HG03520 (cell line): ENCODE results near the gene TLCD1.
"Not testable (repeated sequence)": the region's sequence is repeated elsewhere in the genome, so short reads cannot be mapped to it uniquely, and the experiment has no call there.

ENCODE experiments used
- ATAC-seq: cut with Tn5 transposase; IDR thresholded peaks from one replicate; pipeline ENCODE4 v1.9.1; 2021; ENCODE audit warnings: mild to moderate bottlenecking, moderate library complexity; ENCODE audit not compliant: unreplicated experiment

TLCD1 gene

DNA sequence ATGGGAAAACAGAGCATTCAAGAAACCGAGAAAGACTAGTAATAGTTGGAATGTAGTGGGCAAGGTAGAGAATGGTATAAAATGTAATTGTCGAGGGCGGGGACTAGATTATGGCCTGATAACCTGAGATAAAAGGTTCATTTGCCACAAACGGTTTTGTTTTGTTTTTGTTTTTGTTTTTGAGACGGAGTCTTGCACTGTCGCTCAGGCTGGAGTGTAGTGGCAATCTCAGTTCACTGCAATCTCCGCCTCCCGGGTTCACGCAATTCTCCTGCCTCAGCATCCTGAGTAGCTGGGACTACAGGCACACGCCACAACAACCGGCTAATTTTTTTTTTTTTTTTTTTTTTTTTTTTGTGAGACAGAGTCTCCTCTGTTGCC lies 3.9 kb upstream of the TLCD1 start:
- no peak for ATAC-seq

DNA sequence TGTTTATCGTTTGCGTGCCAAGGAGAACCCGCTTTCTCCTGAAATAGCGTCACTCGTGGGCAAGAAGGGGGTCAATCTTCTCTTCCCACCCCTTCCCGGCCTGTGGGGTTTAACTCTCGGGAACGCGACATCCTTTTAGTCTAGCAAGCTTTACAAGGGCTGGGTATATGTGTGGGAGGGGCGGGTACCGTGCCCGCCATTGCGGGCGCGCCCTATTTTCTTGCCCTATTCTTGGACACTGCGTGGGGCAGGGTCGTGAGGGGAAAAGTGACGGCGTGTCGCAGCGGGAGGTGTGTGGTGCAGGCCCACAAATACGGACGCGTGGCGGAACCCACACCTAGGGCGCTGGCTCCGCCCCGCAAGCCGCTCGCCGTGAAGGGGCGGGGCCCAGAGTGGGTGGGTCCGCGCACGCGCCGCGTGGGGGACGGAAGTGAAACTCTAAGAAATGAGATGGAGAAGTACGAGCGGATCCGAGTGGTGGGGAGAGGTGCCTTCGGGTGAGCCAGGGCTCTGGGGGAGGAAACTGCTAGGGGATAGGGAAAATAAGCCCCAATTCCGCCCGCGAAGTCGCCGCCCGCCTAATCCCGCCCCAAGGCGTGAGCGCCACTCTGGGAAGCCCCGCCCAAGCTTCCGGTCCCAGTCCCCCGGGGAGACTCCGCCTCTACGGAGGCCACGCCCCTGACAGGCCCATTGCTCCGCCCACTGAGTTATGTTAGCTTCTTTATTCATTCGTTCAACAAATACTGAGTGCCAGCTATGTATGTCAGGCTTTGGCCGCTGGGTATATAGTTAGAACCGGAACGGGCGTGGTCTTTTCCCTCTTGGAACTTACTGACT lies 2.5 kb upstream of the TLCD1 start, which contains the start of gene NEK8:
TSS of gene NEK8 (plus strand) at position 425 of the 837 bp plus-strand sequence. CDS start at position 451, 26 bp downstream.
- peak; percentile 27 for ATAC-seq

DNA sequence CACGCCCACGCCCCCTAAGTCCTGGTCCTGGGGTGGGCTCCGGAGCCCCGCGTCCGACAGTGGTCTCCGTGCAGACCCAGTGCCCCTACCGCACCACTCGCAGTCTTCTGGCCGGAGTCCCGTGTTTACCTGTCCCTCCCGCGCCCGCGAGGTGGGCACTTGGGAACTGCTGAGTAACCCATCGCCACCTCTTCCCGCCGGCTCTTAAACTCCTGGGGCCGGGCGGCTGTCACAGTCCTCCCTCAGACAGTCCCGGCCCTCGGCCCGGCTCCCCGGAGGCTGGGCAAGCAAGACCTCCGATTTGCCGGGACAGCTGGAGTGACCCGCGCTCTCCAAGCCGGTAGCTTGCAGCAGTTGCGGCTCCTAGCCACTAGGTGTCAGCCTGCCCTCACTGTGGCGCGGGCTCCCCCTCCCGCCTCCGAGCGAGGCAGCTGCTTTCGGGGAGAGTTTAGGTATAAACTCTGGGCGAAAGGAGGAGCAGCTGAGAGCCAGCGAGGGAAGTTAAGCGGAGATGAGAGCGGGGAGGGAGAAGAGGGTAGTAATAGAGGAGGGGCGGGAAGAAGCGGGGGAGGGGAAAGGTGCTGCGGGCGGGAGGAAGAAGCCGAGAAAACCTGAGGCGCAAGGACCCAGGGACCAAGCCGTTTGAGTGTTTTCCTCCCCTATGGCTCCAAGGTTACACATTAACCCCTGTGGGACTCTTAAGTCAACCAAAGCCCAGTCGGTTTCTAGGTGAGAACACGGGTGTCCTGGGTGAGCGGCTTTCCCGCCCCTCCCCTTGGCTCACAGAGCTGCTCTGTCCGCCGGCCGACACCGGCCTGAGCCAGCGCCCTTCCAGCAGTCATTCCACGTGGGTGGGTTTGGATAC lies 826 bp upstream of the TLCD1 start:
- ATAC-seq: peak; percentile 31

DNA sequence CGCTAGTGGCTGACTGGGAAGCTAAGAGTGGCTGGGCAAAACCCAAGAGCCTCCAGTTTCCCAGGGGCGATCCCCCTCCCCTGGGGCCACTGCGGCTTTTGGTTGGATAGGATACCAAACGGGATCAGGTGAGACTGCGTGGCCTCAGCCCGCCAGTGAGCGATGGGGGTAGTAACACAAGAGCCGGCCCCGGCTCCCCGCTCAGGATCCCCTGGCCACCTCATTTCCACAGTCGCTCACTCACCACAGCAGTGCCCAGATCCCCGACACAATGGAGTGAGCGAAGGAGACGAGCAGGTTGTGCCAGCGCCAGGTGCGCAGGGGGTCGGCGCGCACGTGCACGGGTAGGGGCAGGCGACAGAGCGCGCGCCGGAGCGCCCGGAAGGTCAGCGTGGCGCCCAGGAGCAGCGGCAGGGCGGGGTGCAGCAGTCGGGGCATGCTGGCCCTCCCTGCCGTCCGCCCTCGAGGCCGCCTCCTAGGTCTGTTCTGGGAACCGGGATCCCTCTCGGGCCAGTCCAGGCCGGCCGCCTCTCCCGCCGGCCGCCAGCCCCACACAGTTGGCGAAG lies 290 bp downstream of the TLCD1 start:
- ATAC-seq: no peak

DNA sequence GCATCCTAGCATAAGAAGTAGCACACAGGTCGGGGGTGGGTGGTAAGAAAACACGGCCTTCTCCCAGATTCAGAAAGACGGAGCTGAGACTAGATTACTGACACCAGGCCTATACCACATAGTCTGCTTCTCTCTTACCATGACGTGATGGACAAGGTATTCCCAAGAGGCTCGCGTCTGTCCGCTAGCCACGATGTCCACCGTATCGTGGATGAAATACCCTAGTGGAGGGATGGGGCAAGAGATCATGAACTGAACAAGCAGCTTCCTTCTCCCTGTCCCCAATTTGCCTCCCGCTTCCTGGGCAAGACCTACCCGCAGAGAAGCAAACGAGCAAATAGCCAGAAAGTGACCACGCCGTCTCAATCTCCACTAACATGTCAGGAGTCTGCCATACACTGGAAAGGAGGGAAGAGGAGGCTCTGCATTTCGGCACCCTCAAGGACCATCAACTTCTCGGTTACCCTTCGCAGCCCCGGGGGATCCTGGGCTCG lies 820 bp downstream of the TLCD1 start:
- no peak for ATAC-seq

DNA sequence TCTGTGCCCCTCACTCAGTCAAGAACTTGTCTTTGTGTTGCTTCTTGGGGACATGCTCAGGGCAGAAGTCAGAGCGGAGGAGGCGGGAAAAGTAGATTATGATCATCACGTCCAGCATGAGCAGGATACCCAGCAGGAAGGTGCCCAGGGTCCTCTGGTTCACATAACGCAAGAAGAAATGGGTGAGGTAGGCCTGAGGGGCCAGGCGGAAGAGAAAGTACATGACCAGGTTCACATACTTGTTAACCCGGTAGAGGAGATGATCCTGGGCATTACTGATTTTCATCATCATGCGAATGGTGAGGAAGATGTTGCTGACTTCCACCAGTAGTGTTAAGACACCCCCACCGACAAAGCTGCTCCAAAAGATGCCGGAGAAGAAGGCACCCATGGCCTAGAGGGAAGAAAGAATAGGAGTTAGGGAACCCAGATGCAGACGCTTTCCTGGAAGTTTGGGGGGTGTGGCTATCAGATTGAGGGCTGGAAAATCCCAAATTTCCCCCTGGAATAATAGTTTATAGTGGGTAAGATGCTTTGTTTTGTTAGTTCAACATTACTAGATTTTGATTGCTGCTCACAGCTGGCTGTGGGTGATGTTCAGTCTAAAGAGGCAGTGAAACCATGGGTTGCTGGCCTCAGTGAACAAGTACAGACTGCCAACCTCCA lies 1.4 kb downstream of the TLCD1 start:
- ATAC-seq: no peak

DNA sequence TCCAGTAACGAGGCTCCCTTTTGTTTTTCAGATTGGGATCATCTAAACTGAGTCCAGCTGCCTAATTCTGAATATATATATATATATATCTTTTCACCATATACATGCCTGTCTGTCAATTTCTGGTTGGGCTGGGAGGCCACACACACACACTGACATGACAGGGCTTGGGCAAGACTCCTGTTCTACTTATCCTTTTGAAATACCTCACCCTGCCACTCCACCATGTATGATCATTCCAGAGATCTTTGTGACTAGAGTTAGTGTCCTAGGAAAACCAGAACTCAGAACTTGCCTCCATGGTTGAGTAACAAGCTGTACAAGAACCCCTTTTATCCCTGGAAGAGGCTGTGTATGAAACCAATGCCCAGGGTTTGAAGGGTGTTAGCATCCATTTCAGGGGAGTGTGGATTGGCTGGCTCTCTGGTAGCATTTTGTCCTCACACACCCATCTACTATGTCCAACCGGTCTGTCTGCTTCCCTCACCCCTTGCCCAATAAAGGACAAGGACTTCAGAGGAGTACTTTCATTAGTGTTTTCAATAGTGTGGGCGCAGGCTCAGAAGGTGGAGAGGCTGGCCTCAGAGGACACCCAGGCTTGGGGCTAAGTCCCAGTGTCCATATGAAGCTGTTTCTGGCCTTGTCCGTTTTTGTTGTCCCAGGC lies 2.1 kb downstream of the TLCD1 start:
- ATAC-seq: not testable (repeated sequence)

DNA sequence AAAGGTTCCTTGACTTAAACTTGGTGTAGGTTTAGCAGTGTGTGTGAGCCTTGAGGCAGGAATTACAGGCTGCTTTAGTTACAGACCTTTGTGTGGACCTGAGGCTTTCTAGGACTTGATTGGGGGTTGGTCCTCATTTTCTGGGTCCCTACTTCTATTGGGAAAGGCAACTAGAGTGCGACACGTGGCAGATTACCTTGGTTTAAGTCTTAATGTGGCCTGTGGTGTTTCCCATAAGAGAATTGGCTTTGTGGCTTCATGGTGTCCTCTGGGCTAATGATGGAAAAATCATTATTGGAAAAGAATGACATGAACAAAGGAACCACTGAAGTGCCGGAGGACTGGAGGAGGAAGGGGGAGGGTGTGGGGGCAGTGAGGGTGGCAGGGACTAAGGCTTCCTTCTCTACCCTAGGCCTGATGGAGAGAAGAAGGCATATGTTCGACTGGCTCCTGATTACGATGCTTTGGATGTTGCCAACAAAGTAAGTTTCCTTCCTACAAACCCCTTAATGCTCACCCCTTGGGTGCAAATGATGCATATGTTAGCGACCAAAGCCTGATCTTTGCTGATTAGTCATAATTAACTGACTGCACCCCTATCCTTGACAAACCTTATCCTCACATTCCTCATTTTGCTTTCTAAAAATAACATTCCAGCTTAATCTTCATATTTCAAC lies 2.7 kb downstream of the TLCD1 start:
- no peak for ATAC-seq

DNA sequence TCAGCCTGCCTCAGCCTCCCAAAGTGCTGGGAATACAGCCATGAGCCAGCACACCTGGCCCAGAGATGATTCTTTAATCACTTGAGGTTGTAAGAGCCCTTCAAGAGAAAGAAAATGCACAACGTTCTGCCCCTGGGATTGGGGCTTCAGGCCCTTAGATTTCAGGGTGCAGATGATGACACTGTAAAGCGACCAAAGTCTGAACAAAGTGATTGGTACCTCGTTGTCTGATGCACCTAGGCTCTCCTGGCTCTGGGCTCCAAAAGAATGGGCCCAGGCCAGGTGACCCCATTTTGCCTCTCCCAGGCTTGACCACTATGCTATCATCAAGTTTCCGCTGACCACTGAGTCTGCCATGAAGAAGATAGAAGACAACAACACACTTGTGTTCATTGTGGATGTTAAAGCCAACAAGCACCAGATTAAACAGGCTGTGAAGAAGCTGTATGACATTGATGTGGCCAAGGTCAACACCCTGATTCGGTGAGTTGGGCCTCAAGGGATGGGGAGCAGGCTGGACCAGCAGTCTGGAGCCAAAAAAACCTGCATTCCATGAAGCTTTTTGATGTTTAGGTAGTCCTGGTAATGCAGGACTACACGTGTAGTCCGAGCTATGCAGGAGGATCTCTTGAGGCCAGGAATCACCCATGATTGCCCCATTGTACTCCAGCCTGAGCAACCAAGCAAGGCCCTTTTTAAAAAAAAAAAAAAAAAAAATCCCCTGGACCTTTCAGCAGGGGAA lies 3.4 kb downstream of the TLCD1 start:
- ATAC-seq: no peak

DNA sequence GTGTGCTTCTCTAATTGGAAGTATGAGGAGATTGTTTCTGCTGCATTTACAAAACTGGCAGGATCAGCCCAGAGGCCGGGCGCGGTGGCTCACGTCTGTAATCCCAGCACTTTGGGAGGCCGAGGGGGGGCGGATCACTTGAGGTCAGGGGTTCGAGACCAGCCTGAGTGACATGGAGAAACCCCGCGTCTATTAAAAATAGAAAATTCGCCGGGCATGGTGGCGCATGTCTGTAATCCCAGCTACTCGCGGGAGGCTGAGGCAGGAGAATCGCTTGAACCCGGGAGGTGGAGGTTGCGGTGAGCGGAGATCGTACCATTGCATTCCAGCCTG lies 5.1 kb downstream of the TLCD1 start:
- not testable (repeated sequence) for ATAC-seq

DNA sequence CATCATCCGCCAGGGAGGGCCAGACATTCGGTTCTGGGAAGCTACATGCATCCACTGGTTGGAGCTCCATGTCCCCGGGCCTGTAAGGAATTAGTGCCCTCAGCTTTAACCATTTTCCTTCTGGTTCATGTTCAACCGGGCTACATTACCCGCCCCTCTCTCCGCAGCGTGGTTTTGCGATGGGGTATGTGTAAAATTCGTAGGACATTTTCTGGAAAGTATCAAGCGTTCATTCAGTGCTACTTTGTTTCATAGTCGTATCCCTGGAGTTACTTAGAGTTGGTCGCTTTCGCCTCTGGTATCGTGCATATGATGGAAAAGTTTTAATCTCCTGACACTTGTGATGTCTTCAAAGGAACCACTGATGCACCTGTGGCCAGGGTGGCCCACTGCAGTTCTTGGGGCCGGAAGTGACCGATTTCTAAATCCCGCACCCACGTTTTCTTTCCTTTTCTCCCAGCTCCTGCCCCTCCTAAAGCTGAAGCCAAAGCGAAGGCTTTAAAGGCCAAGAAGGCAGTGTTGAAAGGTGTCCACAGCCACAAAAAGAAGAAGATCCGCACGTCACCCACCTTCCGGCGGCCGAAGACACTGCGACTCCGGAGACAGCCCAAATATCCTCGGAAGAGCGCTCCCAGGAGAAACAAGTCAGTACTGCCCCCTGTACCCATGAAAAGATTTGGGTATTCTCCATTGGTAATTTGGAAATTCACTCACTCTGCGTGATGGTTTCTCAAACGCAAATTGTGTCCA lies 5.6 kb downstream of the TLCD1 start:
- no peak for ATAC-seq

DNA sequence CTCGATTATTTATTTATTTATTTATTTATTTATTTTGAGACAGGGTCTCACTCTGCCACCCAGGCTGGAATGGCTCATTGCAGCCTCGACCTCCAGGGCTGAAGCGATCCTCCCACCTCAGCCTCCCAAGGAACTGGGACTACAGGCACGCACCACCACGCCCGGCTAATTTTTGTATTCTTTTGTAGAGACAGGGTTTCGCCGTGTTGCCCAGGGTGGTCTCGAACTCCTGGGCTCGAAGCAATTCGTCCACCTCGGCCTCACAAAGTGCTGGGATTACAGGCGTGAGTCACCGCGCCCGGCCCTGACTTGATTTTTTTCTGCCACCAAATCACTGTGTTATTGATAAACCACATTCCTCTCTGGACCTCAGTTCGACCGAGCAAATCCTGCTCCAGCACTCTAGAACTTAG lies 7.0 kb downstream of the TLCD1 start:
- ATAC-seq: no peak

DNA sequence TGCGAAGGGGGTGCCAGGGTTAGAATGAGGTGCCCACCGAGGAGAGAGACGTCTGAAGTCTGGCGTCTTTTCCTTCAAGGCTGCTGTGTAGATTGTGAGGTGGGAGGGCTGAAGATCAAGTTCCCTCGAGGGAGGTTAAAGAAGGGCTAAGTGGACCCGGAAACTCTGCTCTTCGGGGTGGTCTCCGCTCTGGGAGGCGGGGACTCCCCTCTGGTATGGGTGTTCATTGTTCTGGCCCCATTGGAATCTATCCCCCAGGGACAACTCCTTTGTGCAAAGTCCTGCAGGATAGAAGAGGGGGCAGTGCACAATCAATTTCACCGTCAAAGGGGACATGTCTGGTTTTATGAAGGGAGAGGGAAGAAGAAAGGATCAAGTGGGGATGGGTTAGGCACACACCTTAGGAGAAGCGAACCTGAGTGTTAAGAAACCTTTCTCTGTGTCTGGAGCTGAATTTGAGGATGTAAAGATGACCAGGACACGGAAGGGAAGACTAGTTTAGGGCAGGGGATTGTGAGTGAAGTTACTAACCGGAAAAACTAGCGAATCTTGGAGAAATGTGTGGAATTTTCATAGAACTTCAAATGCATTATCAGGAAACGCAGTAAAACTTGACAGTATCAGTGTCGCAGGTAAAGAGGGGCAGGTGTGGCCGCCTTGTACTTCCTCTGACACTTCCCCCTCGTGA lies 7.6 kb downstream of the TLCD1 start:
- ATAC-seq: no peak

DNA sequence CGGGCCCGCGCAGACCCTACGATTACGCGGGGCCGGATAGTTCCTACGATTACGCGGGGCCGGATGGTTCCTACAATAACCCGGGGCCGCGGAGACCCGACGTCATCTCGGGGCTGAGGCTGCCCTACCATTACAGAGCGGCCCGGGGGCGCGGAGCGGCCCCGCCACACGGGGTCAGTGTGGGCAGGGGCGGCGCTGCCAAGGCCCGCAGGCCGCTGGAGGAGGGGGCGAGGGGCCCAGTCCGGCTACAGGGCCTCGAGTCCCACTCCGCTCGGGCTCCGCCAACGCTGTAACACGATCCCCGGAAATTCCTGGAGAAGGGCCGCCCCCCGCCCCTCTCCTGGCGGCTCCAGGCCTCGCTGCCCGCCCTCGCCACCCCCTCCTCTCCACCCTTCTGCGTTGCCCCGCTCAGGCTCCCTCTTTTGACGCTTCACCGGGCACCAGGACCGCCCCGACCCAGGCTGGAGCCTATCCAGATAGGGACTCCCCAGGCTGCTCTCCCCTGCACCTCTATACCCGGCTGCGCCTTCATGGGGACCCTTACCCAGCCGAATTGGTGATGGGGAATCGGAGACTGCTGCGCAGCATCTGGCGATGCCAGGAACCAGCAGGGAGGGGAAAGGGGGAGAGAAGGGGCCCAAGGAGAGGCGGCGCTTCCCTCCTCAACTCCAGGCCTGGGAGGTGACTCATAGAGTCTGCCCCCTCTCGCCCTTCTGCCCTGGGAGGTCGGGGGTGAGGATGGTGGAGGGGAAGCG lies 8.3 kb downstream of the TLCD1 start, which contains the start of gene RAB34:
TSS of gene RAB34 (minus strand) at position 291 of the 755 bp plus-strand sequence. CDS start 602 bp downstream, outside the sequence.
- ATAC-seq: no peak

DNA sequence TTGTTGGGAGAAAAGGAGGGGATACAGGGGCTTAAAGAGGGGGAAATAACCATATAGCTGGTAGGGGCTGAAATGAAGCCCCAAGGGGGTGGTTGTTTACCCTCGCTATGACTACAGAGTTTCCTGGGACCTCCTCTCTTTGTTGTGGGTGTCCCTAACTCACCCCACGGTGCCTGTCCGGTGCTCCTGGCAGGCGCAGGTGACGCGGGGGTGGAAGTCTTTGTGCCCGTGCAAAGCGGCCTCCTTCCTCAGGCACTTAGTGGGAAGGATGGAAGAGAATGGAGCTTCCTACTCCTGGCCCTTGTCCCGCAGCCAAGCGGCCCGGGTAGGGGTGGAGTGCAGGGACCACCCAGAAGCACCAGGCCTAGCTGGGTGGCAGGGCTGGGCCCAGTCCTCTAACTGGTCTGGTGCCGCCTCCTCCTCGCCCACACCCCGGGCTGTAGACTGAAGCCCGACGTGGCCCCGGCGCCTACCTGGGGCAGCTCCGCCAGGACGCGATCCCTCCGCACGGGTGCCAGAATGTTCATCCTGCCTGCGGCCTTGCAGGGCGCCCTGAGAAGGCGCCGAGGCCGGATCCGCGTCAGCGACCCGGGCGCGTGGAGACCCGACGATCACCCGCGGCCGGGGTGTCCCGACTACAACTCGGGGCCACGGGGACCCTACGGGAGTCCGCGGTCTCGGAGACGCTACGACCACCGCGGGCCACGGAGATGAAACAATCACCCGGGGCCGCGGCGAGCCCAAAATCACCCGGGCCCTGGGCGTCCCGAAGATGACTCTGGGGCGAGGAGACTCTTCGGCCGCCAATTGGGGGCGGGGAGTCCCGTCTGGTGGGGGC lies 9.1 kb downstream of the TLCD1 start:
- ATAC-seq: no peak

DNA sequence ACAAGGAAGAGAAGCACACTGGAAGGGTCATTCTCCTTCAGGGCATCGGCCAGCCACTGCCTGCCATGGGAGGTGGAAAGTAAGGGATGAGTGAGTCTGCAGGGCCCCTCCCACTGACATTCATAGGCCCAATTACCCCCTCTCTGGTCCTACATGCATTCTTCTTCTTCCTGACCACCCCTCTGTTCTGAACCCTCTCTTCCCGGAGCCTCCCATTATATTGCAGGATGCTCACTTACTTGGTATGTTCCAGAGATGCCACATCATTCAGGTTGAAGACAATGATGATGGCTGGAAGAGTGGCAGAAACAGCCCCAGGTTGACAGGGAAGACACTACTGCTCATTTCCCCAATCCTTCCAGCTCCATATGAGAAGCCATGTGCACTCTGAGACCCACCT lies 10.8 kb downstream of the TLCD1 start:
- no peak for ATAC-seq
